MM.1S (cell line): ENCODE measurements around the gene MDGA2.

Experiments used
- DNase-seq: peaks from one replicate; pipeline ENCODE4 v3.0.0-alpha.2; 2015
- H2AFZ ChIP-seq: fragments of 300-600 bp; sonication (generic); 2 replicates; pipeline ENCODE4 v1.6.0; 2016; ENCODE audit warnings: antibody characterized with exemption, low read length
- H3F3A ChIP-seq: fragments of 300-600 bp; sonication (generic); 2 replicates; pipeline ENCODE4 v1.6.1; 2016; ENCODE audit warnings: mild to moderate bottlenecking, antibody characterized with exemption, low read length, moderate library complexity, mixed read lengths; ENCODE audit not compliant: insufficient read depth
- H3K27ac ChIP-seq: fragments of 300-600 bp; sonication (generic); 2 replicates; pipeline ENCODE4 v1.5.1; 2016; ENCODE audit warnings: mild to moderate bottlenecking, low read length
- H3K27me3 ChIP-seq: fragments of 300-600 bp; sonication (generic); replicated peaks from 2 replicates; pipeline ENCODE4 v1.6.0; 2016; ENCODE audit warnings: low read length; ENCODE audit not compliant: insufficient read depth
- H3K36me3 ChIP-seq: fragments of 300-600 bp; sonication (generic); replicated peaks from 2 replicates; pipeline ENCODE4 v1.6.1; 2016; ENCODE audit warnings: mild to moderate bottlenecking, low read length, mixed read lengths; ENCODE audit not compliant: insufficient read depth
- H3K4me1 ChIP-seq: fragments of 300-600 bp; sonication (generic); 2 replicates; pipeline ENCODE4 v1.6.1; 2016; ENCODE audit warnings: low read length, mixed read lengths
- H3K4me2 ChIP-seq: fragments of 300-600 bp; sonication (generic); 2 replicates; pipeline ENCODE4 v1.6.0; 2016; ENCODE audit warnings: low read depth, low read length
- H3K4me3 ChIP-seq: fragments of 300-600 bp; sonication (generic); 2 replicates; pipeline ENCODE4 v1.5.1; 2016; ENCODE audit warnings: low read length, mixed read lengths
- H3K79me2 ChIP-seq: fragments of 300-600 bp; sonication (generic); 2 replicates; pipeline ENCODE4 v1.6.1; 2016; ENCODE audit warnings: mixed run types, low read length, mixed read lengths
- H3K9ac ChIP-seq: fragments of 300-600 bp; sonication (generic); 2 replicates; pipeline ENCODE4 v1.6.1; 2016; ENCODE audit warnings: low read length, mixed read lengths
- H3K9me2 ChIP-seq: fragments of 300-600 bp; sonication (generic); replicated peaks from 2 replicates; pipeline ENCODE4 v1.6.1; 2016; ENCODE audit warnings: mild to moderate bottlenecking, low read length, mixed read lengths; ENCODE audit not compliant: insufficient read depth
- H3K9me3 ChIP-seq: fragments of 300-600 bp; sonication (generic); replicated peaks from 2 replicates; pipeline ENCODE4 v1.6.1; 2016; ENCODE audit warnings: mild to moderate bottlenecking, low read length, mixed read lengths; ENCODE audit not compliant: insufficient read depth
- H4K20me1 ChIP-seq: fragments of 300-600 bp; sonication (generic); 2 replicates; pipeline ENCODE4 v1.6.1; 2016; ENCODE audit warnings: mild to moderate bottlenecking, low read length, moderate library complexity, mixed read lengths; ENCODE audit not compliant: insufficient read depth
- CTCF ChIP-seq: fragments of 300-600 bp; sonication (generic); IDR thresholded peaks from 2 replicates; pipeline ENCODE4 v1.5.1; 2016; ENCODE audit warnings: antibody characterized with exemption, low read length, mixed read lengths
- EZH2 ChIP-seq: fragments of 300-600 bp; sonication (generic); optimal IDR thresholded peaks from 2 replicates; pipeline ENCODE3; 2017; ENCODE audit warnings: low read depth, mild to moderate bottlenecking, antibody characterized with exemption, low read length, mixed read lengths
- EZH2phosphoT487 ChIP-seq: fragments of 300-600 bp; sonication (generic); IDR thresholded peaks from 2 replicates; pipeline ENCODE4 v1.6.1; 2018; ENCODE audit warnings: antibody characterized with exemption, low read length

The MDGA2 gene

GRCh38 chr14:47012533-47013280 lies 662.7 kb downstream of the MDGA2 start:
- Histone ChIP-seq H3K4me1 (no peaks in the 10 kb centered on the region), H3K27ac (no peak overlapping the region), H3K9me3 (no peaks in the 10 kb centered on the region), H3K4me3 (no peak overlapping the region), H4K20me1 (no peaks in the 10 kb centered on the region), H3K4me2 (no peak overlapping the region), H3F3A (no peaks in the 10 kb centered on the region), H2AFZ (no peak overlapping the region), H3K9ac (no peak overlapping the region), H3K27me3 (no peaks in the 10 kb centered on the region), H3K9me2 (no peaks in the 10 kb centered on the region), H3K79me2 (no peaks in the 10 kb centered on the region), H3K36me3 (no peaks in the 10 kb centered on the region)
- TF ChIP-seq EZH2phosphoT487 (no peak), CTCF (no peak)
- no peak for DNase-seq

GRCh38 chr14:47009615-47010014 lies 665.8 kb downstream of the MDGA2 start:
- no peak for TF ChIP-seq EZH2phosphoT487
- TF ChIP-seq CTCF: no peak
- TF ChIP-seq EZH2: no peak
- H3K27ac ChIP-seq: no peak overlapping the region
- H3K9ac ChIP-seq: no peak overlapping the region
- H3K9me3 ChIP-seq: no peaks in the 10 kb centered on the region
- no peaks in the 10 kb centered on the region for H3K36me3 ChIP-seq
- H3F3A ChIP-seq: no peaks in the 10 kb centered on the region
- no peaks in the 10 kb centered on the region for H4K20me1 ChIP-seq
- DNase-seq: no peak
- H3K27me3 ChIP-seq: no peaks in the 10 kb centered on the region
- H3K79me2 ChIP-seq: no peaks in the 10 kb centered on the region
- no peak overlapping the region for H2AFZ ChIP-seq
- no peak overlapping the region for H3K4me2 ChIP-seq
- no peaks in the 10 kb centered on the region for H3K4me1 ChIP-seq
- no peak overlapping the region for H3K4me3 ChIP-seq
- H3K9me2 ChIP-seq: no peaks in the 10 kb centered on the region

GRCh38 chr14:47008732-47009131 lies 666.7 kb downstream of the MDGA2 start:
- Histone ChIP-seq H3K9me3 (no peaks in the 10 kb centered on the region), H3K9ac (no peak overlapping the region), H2AFZ (no peak overlapping the region), H4K20me1 (no peaks in the 10 kb centered on the region), H3K9me2 (no peaks in the 10 kb centered on the region), H3K27ac (no peak overlapping the region), H3K4me3 (no peak overlapping the region), H3K79me2 (no peaks in the 10 kb centered on the region), H3K4me2 (no peak overlapping the region), H3K27me3 (no peaks in the 10 kb centered on the region), H3K4me1 (no peaks in the 10 kb centered on the region), H3F3A (no peaks in the 10 kb centered on the region), H3K36me3 (no peaks in the 10 kb centered on the region)
- TF ChIP-seq EZH2 (no peak), EZH2phosphoT487 (no peak), CTCF (no peak)
- no peak for DNase-seq
